Amygdala (tissue), 56 donors: ENCODE data around the gene HPCA.
A peak's percentile ranks its signal among the peaks of the same experiment; 100 is the strongest.
"Not testable (repeated sequence)": the region's sequence is repeated elsewhere in the genome, so short reads cannot be mapped to it uniquely, and the experiment has no call there.

ENCODE experiments used
- DNase-seq, 56 donors: peaks; one replicate each; lab custom pipeline; 2025; lab: John Stamatoyannopoulos, UW

The HPCA gene

DNA sequence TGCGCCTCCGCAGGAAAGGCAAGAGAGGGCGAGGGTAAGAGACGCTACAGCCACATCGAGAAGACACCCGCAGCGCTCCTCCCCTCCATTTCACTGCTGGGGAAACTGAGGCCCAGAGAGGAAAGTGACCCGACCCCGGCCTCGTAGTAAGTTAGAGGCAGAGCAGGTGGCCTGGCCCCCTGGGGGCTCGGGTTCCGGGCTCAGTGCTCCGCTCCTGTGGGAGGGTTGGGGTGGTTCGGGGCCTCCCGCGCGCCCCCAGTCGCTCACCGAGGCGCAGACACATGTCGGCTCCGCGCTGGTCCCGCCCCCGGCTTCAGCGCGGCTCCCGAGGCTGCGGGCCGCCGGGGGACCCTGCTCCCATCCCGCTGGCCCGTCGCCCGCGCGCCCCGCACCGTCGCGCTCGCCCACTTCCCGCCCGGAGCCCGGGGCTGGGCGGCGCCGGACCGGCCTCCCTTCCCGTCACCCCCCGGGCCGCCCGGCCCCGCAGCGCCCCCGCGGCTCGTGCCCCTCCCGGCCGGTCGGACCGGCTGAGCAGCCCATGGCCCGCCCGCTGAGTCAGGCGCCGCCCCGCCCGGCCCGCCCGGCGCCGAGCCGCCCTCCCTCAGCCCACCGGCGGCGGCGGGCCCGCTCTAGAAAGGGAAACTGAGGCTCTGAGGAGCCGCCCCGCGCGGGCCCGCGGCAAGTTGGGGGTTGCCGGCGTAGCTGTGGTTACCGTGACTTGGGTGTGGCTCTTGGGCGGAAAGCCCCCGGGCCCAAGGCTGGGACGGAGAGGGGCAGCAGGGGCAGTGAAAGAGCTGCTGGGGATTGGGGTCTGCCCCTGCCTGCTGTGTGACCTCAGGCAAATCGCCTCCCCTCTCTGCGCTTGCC lies 14.9 kb downstream of the HPCA start, which contains the start of gene TMEM54:
Gene TMEM54, minus strand, starts transcription at position 434 of the 867 bp plus-strand sequence. Its CDS starts 151 bp downstream, at position 283.
- DNase-seq, result peak in 9 of 56 donors; percentile 17 to 67 (median 38)

GRCh38 chr1:32901823-32902534 lies 15.7 kb downstream of the HPCA start:
- DNase-seq, result no peak

DNA sequence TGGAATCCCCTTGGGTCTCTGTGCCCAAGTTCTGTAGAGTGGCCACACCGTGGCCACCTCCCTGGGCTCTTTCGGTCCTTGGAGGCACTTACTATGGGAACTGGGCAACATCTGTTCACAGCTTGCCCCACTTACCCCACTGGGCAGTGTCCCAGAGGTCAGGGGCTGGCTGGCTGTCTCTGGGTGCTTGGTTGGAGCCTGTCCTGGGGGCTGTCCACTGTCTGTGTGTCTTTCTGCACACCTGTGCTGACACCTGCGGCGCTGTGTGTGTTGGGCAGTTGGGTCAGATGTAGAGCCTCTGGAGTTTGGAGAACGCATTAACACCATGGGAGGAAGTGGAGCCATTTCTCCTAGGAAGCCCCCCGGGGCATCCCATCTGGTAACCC lies 16.2 kb downstream of the HPCA start:
- DNase-seq, result no peak

- DNase-seq, result no peak
Observed at GRCh38 chr1:32903991-32904785, 17.9 kb downstream of the HPCA start.

DNA sequence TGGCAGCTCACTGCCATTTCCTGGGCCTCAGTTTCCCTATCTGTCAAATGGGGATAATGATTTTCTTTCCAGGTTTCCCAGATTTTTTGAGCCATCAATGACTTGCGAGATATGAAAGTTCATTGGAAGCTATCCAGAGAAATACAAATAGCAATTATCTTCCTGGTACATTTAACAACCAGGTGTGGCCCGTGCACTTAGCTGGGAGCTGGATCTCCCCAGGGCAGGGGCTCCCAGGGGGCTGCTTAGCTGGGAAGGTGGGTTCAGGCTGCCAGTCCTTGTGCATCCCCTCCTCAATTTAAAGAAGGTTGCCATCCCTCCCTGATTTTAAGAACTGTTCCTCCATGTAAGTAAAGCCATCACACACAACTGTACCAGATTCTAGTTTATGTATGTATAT lies 18.5 kb downstream of the HPCA start:
- DNase-seq, result no peak

DNA sequence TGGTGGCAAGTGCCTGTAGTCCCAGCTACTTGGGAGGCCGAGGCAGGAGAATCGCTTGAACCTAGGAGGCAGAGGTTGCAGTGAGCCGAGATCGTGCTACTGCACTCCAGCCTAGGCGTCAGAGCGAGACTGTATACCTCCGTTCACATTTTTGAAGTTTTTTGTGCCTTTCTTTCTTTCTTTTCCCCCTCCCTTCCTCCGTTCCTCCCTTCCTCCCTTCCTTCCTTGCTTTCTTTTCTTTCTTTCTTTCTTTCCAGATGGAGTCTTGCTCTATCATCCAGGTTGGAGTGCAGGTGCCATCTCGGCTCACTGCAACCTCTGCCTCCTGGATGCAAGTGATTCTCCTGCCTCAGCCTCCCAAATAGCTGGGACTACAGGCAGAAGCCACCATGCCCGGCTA lies 19.3 kb downstream of the HPCA start:
- DNase-seq, result not testable (repeated sequence)

DNA sequence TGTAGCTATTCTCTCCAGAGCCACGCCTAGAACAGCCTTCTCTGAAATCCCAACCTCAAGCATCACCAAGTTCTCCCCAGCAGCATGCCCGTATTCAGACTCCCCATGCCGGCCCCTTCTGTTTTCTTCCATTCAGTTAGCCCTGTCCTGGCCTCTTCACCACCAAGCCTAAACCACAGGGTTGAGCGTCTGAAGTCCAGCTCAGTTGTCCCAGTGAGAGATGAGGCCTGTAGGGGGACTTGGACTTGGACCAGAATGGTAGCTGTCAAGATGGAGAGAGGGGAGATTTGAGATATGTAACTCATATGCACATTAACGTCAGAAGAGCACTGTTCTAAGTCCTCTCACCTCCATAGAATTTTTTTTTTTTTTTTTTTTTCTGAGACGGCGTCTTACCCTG lies 20.4 kb downstream of the HPCA start:
- DNase-seq, result no peak

GRCh38 chr1:32907435-32907834 lies 21.1 kb downstream of the HPCA start:
- DNase-seq, result no peak

GRCh38 chr1:32910319-32910718 lies 24.0 kb downstream of the HPCA start:
- DNase-seq, result no peak

DNA sequence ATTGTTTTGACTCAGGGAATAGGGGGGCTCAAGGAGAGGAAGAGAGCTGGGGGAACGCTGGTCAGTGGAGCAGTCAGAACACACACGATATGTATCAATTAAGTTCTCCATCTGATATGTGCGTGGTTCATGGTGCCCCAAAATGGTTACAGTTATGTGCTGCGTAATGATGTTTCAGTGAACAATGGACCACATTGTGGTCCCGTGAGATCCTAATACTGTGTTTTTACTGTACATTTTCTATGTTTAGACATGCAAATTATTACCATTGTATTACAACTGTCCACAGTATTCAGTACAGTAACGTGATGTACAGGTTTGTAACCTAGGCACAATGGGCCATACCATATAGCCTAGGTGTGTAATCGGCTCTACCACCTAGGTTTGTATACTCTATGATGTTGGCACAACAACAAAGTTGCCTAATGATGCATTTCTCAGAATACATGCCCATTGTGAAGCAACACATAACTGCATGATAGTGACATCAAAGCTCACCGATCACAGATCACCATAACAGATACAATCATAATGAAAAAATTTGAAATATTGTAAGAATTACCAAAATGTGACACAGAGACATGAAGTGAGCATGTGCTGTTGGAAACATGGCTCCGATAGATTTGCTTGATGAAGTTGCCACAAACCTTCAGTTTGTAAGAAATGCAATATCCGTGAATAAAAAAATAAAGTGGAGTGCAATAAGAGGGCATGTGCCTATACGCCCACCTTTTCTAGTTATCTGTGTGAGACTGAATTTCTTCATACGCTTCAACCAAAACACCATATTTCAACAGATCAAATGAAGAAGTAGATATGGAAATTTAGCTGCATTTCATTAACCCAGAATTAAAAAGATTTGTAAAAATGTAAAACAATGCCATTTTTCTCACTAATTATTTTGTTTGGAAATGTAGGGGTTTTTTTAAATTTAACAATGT lies 29.7 kb downstream of the HPCA start:
- DNase-seq, result no peak

GRCh38 chr1:32917521-32917920 lies 31.2 kb downstream of the HPCA start:
- no peak for DNase-seq

GRCh38 chr1:32918179-32918578 lies 31.9 kb downstream of the HPCA start:
- no peak for DNase-seq

DNA sequence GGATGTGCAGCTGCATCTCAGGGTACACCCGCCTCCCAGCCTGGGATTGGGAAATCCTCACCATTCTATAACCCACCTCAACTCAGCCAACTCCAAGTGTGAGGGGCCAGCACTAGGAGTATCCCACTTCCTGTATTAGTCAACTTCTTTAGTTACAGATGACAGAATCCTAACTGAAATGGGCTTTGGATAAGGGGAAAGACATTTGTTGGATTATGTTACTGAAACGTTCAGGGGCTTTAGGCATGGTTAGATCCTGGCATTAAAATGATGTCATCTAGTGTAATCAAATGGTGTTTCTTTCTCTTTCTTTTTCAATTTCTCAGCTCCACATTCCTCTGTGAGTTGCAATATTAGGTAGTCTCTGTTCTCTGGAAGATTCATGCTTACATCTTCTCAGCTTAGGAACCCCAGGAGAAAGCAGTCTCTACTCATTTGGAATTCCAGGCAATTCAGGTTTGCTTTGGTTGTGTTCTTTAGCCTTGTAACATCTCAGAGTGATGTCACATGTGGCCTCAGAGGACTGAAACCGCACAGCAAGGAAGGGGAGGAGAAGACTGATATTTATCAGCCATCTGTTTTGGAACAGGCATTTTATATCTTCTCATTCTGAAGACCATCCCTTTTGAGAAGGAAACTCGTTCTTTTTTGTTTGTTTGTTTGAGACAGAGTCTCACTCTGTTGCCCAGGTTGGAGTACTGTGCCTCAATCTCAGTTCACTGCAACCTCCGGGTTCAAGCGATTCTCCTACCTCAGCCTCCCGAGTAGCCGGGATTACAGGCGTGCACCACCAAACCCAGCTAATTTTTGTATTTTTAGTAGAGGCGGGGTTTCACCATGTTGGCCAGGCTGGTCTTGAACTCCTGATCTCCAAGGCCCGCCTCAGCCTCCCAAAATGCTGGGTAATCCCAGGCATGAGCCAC lies 33.8 kb downstream of the HPCA start:
- no peak for DNase-seq

- peak in 1 of 56 donors; percentile 26 for DNase-seq
Observed at GRCh38 chr1:32920833-32921232, 34.5 kb downstream of the HPCA start.

DNA sequence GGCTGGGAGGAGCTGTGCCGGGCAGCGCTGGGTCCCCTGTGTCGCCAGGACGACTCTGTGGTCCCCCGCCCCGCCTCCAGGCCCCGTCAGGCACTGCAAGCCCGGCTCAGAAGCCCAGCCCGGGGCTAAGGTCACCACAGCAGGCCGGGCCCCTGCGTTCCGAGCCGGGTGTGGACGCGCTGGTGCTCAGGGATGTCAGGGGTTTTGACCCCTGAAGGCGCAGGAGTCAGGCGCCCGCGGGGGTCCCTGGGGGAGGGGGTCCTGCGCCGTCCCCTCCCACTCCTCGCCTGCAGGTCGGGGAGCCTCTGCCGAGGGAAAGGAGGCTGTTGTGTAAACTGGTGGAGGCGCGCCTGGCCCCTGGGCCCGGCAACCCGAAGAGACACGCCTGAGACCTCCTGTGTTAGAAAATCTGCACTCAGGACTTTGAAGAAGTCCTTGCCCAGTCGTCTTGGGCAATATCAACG lies 38.6 kb downstream of the HPCA start:
- no peak for DNase-seq

GRCh38 chr1:32925403-32926162 lies 39.3 kb downstream of the HPCA start:
- DNase-seq, result no peak

DNA sequence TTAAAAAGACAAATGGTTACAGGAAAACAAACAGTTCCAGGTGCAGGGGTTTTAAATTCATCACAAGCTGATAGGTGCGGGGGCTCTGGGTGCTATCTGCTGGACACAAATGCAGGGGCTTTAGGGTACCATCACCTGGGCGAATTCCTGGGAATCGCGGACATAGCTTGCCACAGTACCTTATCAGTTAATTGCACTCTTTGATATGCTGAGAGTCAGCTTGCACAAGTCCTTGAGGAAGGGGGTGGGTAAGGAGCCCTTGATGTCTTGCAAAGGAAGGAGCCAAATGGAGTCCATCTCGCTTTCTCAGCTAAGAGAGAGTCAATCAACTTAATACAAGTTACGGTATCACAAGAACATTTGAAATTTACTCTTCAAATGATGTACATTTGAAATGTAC lies 40.3 kb downstream of the HPCA start:
- DNase-seq, result no peak

GRCh38 chr1:32927441-32927840 lies 41.1 kb downstream of the HPCA start:
- no peak for DNase-seq
